NCI-H226 (cell line): ENCODE measurements around the gene ADH7.
A peak's percentile ranks its signal among the peaks of the same experiment; 100 is the strongest.
"Not testable (repeated sequence)": the region's sequence is repeated elsewhere in the genome, so short reads cannot be mapped to it uniquely, and the experiment has no call there.

Experiments used
- DNase-seq: peaks from one replicate; pipeline ENCODE4 v3.0.0-alpha.2; 2015

Gene ADH7

DNA sequence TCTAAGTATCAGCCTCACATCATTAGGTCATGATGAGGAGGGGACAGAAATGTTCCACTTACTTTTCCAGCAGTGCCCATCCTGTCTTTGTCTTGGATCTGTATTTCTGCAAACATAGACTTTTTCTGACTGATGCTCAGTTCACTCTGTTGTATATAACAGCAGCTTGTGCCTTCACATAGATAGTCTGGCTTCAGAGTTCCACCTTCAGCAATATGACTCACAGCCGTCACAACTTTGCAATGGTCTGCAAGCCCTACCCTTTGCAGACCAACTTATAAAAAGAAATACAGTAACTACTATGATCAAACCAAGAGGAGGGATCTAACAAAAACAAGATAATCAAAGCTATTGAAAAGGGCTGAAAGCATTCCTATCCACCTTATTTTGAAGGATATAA, at the start of gene ADH7:
TSS of gene ADH7 (minus strand) at position 189 of the 400 bp plus-strand sequence. CDS start at position 80, 109 bp downstream.
- no peak for DNase-seq

DNA sequence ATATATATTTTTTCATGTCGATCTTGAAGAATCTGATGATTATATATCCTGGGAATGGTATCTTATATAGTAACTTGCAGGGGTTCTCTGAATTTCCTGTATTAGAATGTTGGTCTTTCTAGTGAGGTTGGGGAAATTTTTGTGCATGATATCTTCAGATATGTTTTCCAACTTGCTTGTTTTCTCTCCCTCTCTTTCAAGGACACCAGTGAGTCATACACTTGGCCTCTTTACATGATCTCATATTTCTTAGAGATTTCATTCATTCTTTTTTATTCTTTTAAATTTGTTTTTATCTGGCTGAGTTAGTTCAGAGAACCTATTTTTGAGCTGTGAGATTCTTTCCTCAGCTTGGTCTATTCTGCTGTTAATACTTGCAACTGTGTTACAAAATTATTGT, 48.5 kb upstream of the ADH7 start:
- DNase-seq: peak; percentile 33

DNA sequence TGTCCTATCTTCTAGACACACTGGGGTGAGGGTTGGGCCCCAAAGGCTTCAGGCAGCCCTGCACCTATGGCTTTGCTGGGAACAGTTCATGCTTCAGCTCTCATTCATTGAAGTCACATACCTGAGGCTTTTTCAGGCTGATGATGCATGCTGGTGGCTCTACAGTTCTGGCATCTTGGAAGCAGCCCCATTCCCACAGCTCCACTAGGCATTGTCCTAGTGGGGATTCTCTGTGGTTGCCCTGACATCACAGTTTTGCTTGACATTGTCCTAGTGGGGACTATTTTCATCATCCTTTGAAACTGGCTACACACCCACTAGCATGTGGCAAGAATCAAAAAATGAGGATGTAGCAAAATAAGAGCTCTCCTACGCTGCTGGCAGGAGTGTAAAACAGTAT, 38.0 kb upstream of the ADH7 start:
- no peak for DNase-seq

DNA sequence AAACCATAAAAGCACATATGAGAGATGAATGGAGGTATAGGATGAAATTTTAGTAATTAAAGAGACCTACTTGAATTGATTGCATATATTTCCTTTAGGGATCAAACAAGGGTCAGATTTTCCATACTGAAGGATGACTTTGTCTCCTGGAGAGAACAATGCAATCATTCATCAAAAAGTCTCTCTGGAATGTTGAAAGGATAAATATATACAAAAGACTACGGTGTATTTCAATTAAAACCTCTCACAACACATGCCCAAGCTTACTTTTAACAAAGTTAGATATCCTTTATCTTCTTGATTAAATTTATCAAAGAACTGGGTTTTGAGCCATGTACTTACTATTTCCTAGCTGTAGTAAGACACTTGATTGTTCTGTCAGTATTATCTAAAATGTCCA, 36.8 kb upstream of the ADH7 start:
- no peak for DNase-seq

DNA sequence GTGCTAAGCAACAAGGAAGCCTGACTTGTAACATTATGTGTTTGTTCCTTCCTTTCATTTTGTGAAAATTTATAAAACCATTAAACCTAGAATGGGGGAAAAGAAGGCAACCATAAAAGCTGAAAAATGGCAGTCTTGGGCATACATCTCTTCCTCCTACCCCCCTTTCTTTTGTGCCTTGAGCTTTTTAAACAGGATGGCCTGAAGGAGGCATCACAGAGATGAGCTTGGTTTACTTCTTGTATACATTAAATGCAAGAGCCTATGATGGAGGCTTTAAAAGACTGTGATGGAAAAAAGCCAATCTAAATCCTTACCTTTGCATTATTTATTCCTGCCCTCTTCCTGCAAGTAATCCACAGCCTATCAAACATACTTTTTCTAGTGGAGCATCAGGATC, 36.2 kb upstream of the ADH7 start:
- DNase-seq: no peak

DNA sequence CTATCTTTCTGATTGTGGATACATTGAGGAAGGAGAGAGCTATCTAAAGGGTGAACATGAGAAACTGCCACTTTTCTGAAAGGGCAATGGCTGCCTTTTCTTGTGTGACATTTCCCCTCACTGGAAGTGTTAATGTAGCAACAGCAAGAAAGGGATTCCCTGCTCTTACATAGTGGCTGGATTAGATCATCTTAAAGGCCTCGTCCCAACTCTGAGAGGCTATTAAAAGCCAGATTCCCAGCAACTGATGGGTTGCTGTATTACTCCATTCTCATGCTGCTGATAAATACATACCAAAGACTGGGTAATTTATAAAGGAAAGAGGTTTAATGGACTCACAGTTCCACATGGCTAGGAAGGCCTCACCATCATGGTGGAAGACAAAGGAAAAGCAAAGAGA, 33.7 kb upstream of the ADH7 start:
- DNase-seq: no peak

DNA sequence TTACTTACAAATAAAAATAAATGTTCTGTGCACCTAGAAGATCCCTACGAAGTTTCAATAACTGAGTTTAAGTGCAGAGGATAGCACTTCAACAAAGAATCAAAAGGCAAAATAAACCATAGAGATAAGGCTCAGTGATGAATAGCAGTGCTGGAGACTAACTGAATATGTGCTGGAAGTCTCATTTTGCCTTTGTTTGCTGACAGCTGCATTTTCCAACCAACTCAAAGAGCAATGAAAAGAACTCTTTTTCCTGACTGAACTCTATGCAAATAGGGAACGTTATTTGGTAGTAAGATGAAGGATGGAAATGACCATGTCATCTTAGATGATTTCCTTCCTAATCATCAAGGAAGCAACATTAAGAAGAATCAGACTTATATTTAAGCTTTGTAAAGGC, 32.7 kb upstream of the ADH7 start:
- DNase-seq: no peak

DNA sequence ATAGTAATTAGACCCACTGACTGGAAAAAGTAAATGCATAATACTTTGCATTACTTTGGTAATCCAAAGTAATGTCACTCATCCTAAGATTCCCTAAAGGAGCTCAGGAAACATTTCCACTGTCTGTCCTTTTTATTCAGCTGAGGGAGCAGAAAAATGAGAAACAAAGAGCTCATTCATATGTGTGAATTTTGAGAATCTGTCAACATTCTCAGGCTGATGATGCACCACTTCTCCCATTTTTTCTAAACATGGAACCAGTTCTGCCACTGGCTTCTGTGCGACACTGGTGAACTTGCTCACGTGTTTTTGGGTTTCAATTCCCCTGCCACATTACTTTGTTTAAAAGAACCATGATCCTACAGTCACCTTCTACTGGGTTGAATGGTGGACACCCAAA, 28.4 kb upstream of the ADH7 start:
- DNase-seq: no peak

DNA sequence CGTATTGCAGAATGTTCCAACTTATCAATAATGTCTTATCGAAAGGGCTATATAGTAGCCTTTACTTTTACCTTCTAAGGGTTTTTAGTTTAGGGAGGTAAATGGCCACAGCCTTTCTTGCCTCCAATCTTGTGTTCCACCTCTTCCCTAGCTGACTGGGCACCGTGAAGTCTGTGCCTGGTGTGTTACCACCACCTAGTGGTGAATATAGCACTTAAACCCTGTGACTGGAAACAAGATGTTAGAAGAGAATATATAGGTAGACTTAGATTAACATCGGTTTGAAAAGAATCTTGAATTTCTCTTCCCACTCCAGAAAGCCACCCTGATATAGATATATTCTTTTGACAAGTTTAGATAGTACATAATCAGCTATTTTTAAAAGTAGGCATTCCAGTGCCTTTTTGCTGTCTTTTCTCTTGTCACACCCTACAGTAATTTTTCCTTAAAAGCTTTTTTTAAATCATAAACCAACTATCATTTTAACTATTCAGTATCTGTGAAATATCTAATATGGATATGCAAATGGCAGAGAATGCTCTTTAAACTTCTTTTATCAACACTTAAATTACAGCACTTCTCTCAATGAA, 27.8 kb upstream of the ADH7 start:
- peak; percentile 41 for DNase-seq

DNA sequence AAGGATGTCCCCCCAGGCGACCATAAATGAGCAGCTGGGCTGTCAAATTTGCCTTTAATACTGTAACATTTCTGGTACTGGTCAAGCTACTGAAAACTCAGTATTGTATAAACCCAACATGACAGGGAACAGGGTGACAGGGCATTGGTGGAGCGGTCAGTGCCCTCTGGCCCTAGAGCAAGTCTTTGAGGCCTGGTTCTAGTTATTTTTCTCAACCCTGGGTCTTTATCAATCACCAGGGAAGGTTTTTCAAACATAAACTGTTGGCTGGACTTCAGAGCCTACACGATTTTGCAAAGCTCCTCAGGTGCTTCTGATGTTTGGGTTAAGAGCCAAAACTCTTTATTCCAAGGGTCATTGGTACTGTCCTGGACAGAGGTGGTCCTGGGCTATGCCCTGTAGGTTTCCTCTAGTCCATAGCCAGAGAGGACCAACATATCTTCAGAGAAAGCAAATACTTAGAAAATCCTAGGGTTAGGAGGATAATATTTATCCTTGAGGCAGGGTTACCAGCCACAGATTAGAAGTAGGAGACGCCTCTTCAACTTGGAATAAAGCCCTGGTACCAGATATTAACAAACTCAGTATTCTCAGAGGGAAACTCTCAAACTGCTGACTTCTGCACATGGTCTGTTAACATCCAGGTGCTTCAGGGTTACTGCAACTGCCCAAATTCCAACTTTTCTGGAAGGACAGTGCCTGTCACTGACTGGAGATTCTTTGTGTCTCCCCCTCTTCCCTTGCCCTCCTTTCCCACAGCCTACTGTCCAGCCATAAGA, 26.7 kb upstream of the ADH7 start:
- no peak for DNase-seq

DNA sequence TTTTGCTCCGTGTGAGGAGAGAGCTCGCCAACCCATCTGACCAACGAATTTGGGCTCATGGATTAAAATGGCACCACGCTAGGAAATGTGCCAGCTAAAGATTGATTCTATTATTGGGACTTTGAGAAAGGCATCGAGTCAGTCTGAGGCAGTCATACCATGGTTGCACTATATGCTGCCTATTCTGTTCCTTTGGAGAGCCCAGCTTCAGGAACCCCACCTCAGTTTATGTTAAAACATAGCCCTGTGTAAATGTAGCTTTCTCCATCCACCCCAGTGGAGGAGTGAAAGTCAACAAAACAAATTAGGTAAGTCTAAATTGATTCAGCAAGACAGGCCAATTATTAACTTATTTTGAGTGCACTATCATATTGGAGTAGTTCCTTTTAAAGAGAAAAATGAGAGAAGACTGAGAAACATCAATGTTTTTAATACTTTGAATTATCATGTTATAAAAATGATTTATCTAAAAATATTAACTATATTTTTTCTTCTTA, 24.5 kb upstream of the ADH7 start:
- no peak for DNase-seq

DNA sequence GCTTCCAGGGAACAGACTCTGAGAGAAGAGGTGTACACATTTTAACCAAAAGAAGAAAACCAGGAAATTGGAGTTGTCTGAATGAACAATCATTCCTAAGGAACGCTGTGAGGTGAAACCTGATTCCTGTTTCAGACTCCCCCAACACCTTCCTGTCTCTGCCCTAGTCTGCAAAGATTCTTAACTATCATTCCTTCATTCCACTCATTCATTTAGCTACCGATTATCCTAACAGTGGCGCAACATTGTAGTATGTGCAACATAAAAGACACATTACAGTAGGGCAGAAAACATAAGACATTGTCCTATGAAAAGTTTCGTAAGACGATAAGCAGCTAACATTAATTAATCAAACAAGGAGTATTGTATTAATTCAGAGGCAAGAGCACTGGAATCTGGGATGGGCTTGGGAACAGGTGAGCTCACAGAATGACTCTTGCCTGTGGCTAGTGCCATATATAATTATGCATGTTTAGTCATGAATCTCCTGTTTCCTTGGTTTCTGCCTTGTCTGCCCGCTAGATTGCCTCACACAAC, 23.8 kb upstream of the ADH7 start:
- peak; percentile 70 for DNase-seq

DNA sequence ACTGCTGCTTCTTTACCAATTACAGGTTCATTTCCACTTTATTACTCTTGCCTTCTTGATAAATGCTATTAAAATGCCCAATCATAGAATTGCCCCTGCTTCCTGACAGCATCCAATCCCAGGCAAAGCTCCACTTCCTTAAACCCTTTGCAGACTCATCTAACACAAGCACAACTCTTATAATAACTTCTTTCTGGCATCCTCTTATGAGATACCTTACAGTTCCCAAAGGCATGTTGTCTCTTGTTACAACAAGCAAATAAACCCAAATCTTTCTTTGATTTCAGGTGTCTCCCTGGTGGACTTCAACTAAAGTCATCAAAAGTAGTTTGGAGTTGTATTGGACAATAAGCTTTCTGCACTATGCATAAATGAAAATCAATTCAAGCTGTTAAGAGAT, 22.5 kb upstream of the ADH7 start:
- no peak for DNase-seq

DNA sequence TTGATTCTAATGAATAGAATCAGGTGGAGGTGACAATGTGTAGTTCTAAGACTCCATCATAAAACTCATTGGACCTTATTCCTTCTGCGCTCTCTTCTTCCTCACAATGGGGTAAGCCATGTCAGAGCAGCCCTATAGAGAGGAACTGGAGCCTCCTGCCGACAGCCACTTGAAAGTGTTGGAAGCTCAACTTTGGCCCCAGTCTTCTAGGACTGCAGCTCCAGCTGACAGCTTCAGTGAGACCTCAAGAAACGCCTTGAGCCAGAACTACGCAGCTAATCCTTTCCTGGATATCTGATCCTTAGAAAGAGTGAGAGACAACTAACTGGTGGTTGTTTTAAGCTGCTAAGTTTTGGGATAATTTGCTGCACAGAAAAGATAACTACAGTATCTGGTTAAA, 22.1 kb upstream of the ADH7 start:
- DNase-seq: no peak

DNA sequence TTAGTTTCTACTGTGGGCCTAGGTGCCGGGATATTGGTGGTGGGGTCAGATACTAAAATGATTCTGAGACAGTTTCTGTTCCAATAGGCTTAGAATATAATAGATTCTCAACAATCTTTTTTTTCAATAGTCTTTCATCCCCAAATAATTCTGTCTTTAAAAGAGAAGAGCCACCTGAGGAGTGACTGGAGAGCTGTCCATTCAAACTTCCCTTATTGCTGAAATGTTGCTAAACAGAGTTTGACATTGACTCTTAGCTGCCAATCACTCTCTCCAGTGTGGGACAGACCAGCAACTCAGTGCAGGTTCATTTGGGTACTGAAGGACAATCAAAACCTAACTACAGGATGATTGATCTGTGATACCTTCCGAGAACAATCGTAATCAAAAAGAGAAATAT, 12.4 kb upstream of the ADH7 start:
- DNase-seq: no peak

DNA sequence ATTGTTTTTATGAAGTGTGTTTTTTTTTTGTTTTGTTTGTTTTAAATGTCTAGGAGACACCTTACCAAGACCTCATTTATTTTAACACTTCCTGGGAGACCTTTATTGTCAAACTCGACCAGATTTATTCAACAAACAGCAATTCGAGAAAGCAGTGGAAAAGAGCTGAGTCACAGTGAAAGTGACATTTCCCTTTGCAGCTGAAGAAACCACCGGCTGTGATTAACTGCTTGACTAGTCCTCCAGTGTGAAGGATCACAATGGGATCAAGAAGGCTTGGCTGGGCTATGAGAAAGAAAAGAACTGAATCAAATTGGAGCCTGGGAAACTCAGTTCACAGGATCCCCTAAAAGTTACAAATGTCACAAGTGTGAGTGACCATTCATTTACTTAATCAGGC, 11.9 kb upstream of the ADH7 start:
- DNase-seq: no peak

DNA sequence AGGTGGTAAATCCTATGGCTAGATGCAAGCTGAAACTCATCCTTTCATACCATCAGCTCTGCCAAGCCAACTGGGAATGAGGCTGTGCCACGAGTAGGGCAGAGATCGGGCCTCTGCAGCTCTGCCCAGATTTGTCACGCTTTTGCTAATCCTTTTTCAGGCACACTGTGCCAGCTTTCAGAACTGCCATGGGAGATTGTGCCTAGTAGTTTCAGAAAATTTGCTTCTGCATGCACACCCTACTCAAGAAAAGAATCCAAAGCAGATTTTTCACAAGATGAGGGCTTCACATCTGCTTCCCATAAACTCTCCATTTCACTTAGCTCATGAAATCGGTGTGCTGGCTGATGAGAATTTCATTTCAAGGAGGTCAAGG, 3.3 kb upstream of the ADH7 start:
- DNase-seq: no peak

DNA sequence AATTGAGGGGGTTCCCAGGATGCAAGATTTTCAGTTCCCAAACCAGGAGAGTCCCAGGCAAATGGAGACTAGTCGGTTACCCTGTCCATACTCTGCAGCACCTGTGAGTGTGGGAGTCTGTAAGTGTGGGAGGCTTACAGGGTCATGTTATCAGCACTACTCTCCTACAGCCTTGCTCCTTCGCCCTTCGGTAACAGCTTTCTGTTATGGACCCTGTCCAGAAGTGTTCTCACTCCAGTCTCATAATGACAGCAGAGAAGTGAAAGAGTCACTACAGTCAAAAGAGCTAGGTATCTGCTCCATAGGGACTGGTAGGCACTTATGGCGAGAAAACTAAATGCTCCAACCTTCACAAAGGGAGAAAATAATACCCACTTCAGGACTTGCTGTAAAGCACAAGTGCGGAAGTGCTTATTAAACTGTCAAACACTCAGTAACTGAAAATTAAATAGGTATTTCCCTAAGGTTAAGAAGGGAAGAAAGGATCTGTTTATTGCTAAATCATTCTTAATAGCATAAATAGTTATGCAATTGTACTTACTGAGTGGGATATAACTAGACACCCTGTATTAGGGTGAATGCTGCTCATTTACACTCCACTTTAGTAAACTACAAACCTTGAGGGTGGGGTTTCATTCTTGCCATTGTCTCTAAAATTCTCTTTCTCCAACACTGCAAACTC, 2.7 kb upstream of the ADH7 start:
- DNase-seq: no peak

DNA sequence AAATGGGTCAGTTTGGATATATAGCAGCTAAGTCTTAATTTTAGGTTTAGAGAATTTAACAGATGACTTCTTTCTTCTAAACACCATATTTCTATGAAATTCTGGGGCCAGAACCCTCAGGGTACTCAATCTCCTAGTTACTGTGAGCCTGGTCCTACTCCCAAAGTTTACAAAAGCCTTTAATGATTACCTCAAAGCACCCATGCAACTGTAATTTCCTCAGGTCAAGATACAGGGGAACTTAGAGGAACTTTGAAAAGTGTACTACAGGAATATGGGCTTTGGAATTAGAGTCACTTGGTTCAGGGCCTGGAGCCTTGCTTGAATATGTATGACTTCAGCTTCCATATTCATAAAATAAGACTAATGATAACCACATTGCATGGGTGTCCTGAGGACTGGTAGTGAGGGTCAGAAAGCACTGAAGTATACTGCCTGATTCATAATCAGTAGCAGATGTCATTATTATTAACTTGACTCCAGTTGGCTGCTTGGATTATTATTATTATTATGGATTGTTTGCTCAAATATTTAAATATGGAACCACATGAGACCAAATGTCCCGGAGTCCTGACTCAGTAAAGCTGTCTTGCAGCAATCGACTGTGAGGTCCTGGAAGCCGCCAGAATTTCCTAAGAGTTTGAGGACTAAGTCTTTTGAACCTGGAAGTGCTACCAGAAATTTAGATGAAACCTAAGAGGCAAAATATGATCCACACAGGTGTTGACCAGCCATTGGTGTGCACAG, 2.0 kb upstream of the ADH7 start:
- no peak for DNase-seq

DNA sequence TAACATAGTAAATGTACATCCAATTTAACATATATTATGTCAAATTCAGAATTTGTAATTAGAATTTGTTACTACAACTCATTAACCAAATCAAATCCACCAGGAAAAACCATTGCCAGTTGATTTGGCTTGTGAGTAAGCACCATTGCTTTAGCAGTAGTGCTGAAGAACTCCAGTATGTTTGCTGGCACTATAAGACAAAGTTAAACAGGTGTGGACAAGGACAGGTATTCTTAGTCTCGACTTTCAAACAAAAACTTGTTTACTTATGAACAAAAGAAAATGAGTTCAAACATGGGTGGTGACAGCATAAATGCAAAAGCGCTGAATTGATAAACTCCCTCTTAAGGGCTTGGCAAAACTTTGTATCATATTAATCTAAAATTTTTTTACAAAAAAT, 1.3 kb upstream of the ADH7 start:
- DNase-seq: no peak

DNA sequence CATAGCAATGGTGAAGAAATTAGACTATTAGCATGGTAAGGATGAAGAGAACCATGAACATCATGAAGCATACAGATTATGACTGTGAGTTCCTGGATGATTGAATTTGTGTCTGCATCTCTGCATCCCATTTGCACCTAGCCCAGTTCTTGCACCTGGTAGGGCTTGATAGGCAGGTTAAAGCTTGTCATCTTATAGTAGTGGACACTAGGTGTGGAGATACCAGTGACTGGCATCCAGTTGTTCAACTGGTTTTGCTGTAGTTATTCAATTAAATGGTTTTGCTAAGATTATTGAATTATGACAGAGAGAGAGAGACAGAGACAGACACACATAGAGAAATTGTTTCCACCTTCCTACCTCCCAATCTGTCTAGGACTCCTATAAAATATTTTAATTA, 5.0 kb downstream of the ADH7 start:
- DNase-seq: no peak

DNA sequence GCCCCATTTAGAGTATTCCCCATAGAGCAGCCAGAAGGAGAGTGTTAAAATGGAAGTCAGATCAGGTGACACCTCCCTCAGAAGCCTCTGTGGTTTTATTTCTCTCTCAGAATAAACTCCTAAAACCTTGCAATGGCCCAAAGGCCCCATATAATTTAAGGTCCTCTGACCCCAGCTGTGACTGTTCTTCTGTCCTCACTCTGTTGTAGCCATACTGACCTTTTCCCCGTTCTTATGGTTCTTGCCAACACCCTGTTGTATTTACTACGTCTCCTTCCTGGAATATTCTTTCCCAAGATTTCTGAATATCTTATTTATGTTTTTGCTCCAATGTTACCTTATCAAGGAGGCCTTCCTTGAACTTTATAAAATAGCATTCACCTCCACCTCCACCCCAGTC, 18.0 kb downstream of the ADH7 start:
- DNase-seq: no peak

DNA sequence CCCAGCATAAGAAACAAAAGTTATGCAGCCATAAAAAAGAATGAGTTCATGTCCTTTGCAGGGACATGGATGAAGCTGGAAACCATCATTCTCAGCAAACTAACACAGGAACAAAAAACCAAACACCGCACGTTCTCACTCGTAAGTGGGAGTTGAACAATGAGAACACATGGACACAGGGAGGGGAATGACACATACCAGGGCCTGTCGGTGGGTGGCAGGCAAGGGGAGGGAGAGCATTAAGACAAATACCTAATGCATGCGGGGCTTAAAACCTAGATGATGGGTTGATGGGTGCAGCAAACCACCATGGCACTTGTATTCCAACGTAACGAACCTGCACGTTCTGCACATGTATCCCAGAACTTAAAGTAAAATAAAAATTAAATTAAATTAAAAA, 19.4 kb downstream of the ADH7 start:
- not testable (repeated sequence) for DNase-seq
